Body of pancreas (tissue), 4 donors: ENCODE measurements around the gene GCNT1.

Source experiments
- CTCF ChIP-seq, 7 experiments: fragments of 450-650 bp in 4 of 7; fragments of 200-600 bp in 3 of 7; sonication (generic) in 3 of 7; IDR thresholded peaks; one replicate each; pipeline ENCODE4 v1.5.1; 2016 to 2019; ENCODE audit warnings: antibody characterized with exemption in 7 of 7
- POLR2A ChIP-seq, 3 donors: fragments of 450-650 bp; IDR thresholded peaks; one replicate each; pipeline ENCODE4 v1.6.1; 2016; ENCODE audit warnings: antibody characterized with exemption in 3 of 3, mild to moderate bottlenecking in 2 of 3

- TF ChIP-seq CTCF (IDR thresholded peaks at IDR 0.05) (no peak), POLR2A (IDR thresholded peaks at IDR 0.05) (no peak)
Observed at GRCh38 chr9:76528642-76529190, 69.7 kb downstream of the GCNT1 start.
